LHCN-M2 (cell line): ENCODE measurements around the gene STK40. TPM values are rescaled to one million over a fixed set of nuclear protein-coding genes. Genes with fewer than 3 reads are reported as not detected.

Experiments used
- DNase-seq: peaks from one replicate; pipeline ENCODE4 v3.0.0-alpha.2; 2012; ENCODE audit warnings: low read depth
- total RNA-seq: library from RNA; depleted of rRNA; stranded (reverse); fragments of >200 nt; gene quantifications from 2 replicates; pipeline ENCODE4 v1.2.3, GENCODE V29; 2014

The STK40 gene
- total RNA-seq, 1 experiment from 2014 or later, result 16.2 TPM

GRCh38 chr1:36344395-36344680 is 41.4 kb downstream of the STK40 start:
- DNase-seq, result no peak

- no peak for DNase-seq
Observed at GRCh38 chr1:36343651-36344394, 41.9 kb downstream of the STK40 start.

- peak; percentile 91 for DNase-seq
Observed at GRCh38 chr1:36342426-36343185, 43.1 kb downstream of the STK40 start.

GRCh38 chr1:36341626-36342320 is 44.0 kb downstream of the STK40 start:
- no peak for DNase-seq

- DNase-seq, result no peak
Observed at GRCh38 chr1:36339615-36340014, 46.1 kb downstream of the STK40 start.

- DNase-seq, result no peak
Observed at GRCh38 chr1:36339215-36339614, 46.5 kb downstream of the STK40 start.

- DNase-seq, result no peak
Observed at GRCh38 chr1:36337830-36338229, 47.9 kb downstream of the STK40 start.

- DNase-seq, result no peak
Observed at GRCh38 chr1:36330940-36331339, 54.8 kb downstream of the STK40 start.

GRCh38 chr1:36329817-36330216 is 55.9 kb downstream of the STK40 start:
- DNase-seq, result no peak

- no peak for DNase-seq
Observed at GRCh38 chr1:36328713-36329112, 57.0 kb downstream of the STK40 start.

GRCh38 chr1:36328088-36328480 is 57.6 kb downstream of the STK40 start:
- DNase-seq, result no peak

- DNase-seq, result peak; percentile 12
Observed at GRCh38 chr1:36327421-36328087, 58.2 kb downstream of the STK40 start.

- no peak for DNase-seq
Observed at GRCh38 chr1:36326499-36326898, 59.2 kb downstream of the STK40 start.

- DNase-seq, result no peak
Observed at GRCh38 chr1:36324353-36324703, 61.4 kb downstream of the STK40 start.

- DNase-seq, result peak; percentile 55
Observed at GRCh38 chr1:36323636-36324352, 61.9 kb downstream of the STK40 start, which contains the start of gene EVA1B. TSS of gene EVA1B (minus strand) at chr1:36323645. CDS start at chr1:36323037, 608 bp downstream.

GRCh38 chr1:36322786-36323635 is 62.7 kb downstream of the STK40 start:
- peak; percentile 42 for DNase-seq

- no peak for DNase-seq
Observed at GRCh38 chr1:36322041-36322785, 63.5 kb downstream of the STK40 start.

- DNase-seq, result no peak
Observed at GRCh38 chr1:36321119-36321951, 64.4 kb downstream of the STK40 start.

- no peak for DNase-seq
Observed at GRCh38 chr1:36320767-36321118, 65.0 kb downstream of the STK40 start.
